G401 (cell line): ENCODE results near the gene GSTM1. TPM values are rescaled to one million over a fixed set of nuclear protein-coding genes. Genes with fewer than 3 reads are reported as not detected.

ENCODE experiments used
- DNase-seq: peaks from one replicate; pipeline ENCODE4 v3.0.0-alpha.2; 2015; ENCODE audit warnings: low spot score
- in situ Hi-C: cut with HindIII; loops from 2 replicates; pipeline ENCODE4 v1.10.0; 2016; ENCODE audit warnings: low sequenced_read_pairs, mixed read lengths
- total RNA-seq: library from RNA; depleted of rRNA; stranded (reverse); fragments of >200 nt; shearing (Covaris generic); gene quantifications from 2 replicates; pipeline ENCODE4 v1.2.3, GENCODE V29; 2014

GSTM1 gene
- total RNA-seq, 1 experiment from 2014 or later, result not detected

- DNase-seq, result no peak
- in situ Hi-C loops, result no loop called here
These were observed 31.8 kb downstream of the GSTM1 start for GRCh38 chr1:109719337-109719837.

GRCh38 chr1:109721042-109721441 lies 33.4 kb downstream of the GSTM1 start:
- in situ Hi-C loops, result no loop called here
- no peak for DNase-seq

- in situ Hi-C loops, result no loop called here
These were observed 34.4 kb downstream of the GSTM1 start for GRCh38 chr1:109721971-109722370.

GRCh38 chr1:109722908-109723691 lies 35.5 kb downstream of the GSTM1 start:
- no peak for DNase-seq
- in situ Hi-C loops, result no loop called here

More at GRCh38 chr1:109721971-109722370, 34.4 kb downstream of the GSTM1 start:
- no peak for DNase-seq

- DNase-seq, result no peak
- in situ Hi-C loops, result no loop called here
These were observed 37.3 kb downstream of the GSTM1 start for GRCh38 chr1:109724933-109725332.

- no peak for DNase-seq
- in situ Hi-C loops, result no loop called here
These were observed 37.9 kb downstream of the GSTM1 start for GRCh38 chr1:109725510-109725909.

- in situ Hi-C loops, result no loop called here
- DNase-seq, result no peak
These were observed 38.4 kb downstream of the GSTM1 start for GRCh38 chr1:109726007-109726406.

- in situ Hi-C loops, result no loop called here
- no peak for DNase-seq
These were observed 39.2 kb downstream of the GSTM1 start for GRCh38 chr1:109726728-109727373.

GRCh38 chr1:109728870-109729269 lies 41.3 kb downstream of the GSTM1 start:
- in situ Hi-C loops, result no loop called here

GRCh38 chr1:109730666-109731065 lies 43.0 kb downstream of the GSTM1 start:
- DNase-seq, result no peak
- in situ Hi-C loops, result no loop called here

More at GRCh38 chr1:109728870-109729269, 41.3 kb downstream of the GSTM1 start:
- no peak for DNase-seq

- in situ Hi-C loops, result no loop called here
These were observed 44.8 kb downstream of the GSTM1 start for GRCh38 chr1:109732390-109732881.

GRCh38 chr1:109733236-109733870 lies 45.7 kb downstream of the GSTM1 start:
- DNase-seq, result no peak
- in situ Hi-C loops, result no loop called here

More at GRCh38 chr1:109732390-109732881, 44.8 kb downstream of the GSTM1 start:
- no peak for DNase-seq

- in situ Hi-C loops, result no loop called here
- peak; percentile 86 for DNase-seq
These were observed 52.4 kb downstream of the GSTM1 start for GRCh38 chr1:109739738-109740614.

- DNase-seq, result peak; percentile 57
- in situ Hi-C loops, result no loop called here
These were observed 53.2 kb downstream of the GSTM1 start, which contains the start of gene GSTM3 for GRCh38 chr1:109740615-109741373. Gene GSTM3, minus strand, starts transcription at chr1:109741038. Its CDS starts 751 bp downstream, at chr1:109740287.
